Fibroblast of villous mesenchyme (primary cell): ENCODE measurements around the gene C10orf95. TPM values are rescaled to one million over a fixed set of nuclear protein-coding genes. Genes with fewer than 3 reads are reported as not detected.

Source experiments
- DNase-seq: peaks from one replicate; pipeline ENCODE4 v3.0.0-alpha.2; 2010; ENCODE audit warnings: low read depth
- H3K4me3 ChIP-seq: 2 replicates; pipeline ENCODE4 v1.5.1; 2011; ENCODE audit warnings: low read depth, mild to moderate bottlenecking, low read length
- total RNA-seq: library from RNA; depleted of rRNA; stranded (reverse); fragments of >200 nt; gene quantifications from 2 replicates; pipeline ENCODE4 v1.2.3, GENCODE V29; 2012
- TF ChIP-seq, protein P1 (sequence below): IDR thresholded peaks from 2 replicates; pipeline ENCODE4 v1.5.1; 2012; ENCODE audit warnings: low read depth, mild to moderate bottlenecking, low read length; ENCODE audit not compliant: insufficient read depth

C10orf95 gene
- total RNA-seq, 1 donor: not detected

DNA sequence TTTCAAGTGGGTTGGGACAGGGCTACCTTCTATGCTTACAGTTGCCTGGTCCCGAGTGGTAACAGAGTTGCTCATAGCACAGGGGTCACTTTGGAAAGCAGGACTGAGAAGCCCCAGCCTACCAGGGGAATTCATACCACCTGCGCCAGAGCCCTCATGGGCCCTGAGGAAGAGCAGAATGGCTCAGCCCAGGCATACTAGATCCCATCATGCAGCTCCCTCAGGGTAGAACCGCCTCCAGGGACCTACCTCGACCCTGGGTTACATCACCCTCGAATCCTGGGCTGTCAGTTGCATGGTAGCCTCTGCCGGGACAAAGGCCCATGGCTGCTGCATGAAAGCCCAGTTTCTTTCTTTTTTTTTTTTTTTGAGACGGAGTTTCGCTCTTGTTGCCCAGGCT lies 21.9 kb downstream of the C10orf95 start:
- TF ChIP-seq, protein P1, sequence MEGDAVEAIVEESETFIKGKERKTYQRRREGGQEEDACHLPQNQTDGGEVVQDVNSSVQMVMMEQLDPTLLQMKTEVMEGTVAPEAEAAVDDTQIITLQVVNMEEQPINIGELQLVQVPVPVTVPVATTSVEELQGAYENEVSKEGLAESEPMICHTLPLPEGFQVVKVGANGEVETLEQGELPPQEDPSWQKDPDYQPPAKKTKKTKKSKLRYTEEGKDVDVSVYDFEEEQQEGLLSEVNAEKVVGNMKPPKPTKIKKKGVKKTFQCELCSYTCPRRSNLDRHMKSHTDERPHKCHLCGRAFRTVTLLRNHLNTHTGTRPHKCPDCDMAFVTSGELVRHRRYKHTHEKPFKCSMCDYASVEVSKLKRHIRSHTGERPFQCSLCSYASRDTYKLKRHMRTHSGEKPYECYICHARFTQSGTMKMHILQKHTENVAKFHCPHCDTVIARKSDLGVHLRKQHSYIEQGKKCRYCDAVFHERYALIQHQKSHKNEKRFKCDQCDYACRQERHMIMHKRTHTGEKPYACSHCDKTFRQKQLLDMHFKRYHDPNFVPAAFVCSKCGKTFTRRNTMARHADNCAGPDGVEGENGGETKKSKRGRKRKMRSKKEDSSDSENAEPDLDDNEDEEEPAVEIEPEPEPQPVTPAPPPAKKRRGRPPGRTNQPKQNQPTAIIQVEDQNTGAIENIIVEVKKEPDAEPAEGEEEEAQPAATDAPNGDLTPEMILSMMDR: no peak
- DNase-seq: no peak
- H3K4me3 ChIP-seq: no peak overlapping the region

DNA sequence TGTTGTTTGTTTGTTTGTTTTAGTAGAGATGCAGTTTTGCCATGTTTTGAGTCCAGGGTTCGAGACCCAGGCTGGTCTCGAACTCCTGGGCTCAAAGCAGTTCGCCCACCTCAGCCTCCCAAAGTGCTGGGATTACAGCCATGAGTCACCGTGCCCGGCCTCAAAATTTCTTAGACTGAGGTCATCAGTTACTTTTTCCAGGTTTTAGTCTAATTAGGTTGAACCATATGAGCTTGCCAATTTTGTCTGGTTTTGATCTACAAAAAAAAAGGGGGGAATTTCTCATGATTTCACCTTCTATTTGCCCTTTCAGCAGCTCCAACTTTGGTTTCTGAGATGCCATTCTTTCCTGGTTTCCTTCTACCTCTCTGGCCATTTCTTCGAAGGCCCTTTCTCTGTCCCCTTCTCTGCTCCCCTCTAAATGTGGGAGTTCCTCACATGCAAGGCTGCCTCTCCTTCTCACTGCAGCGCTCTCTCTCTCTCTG lies 24.5 kb downstream of the C10orf95 start:
- DNase-seq: no peak
- TF ChIP-seq, protein P1: no peak
- H3K4me3 ChIP-seq: no peak overlapping the region

DNA sequence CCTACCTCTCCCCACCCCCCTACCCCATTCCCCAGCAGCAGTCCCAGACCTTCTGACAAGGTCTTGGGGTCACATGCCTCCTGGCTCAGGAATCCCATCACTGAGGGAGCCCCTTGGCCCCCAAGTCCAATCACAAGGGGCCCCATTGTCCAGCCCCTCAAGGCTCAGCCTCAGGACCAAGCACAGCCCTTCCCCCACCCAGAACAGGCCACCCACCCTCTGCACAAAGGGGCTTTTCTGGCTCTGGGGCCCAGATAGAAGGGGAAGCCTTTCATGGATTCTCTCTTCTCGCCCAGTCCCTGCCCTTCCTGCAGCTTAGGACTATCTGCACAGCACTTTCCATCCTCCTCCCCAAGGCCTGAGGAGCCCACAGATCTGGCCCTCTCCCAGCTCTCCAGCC lies 25.9 kb downstream of the C10orf95 start:
- H3K4me3 ChIP-seq: no peak overlapping the region
- DNase-seq: no peak
- TF ChIP-seq, protein P1: no peak

DNA sequence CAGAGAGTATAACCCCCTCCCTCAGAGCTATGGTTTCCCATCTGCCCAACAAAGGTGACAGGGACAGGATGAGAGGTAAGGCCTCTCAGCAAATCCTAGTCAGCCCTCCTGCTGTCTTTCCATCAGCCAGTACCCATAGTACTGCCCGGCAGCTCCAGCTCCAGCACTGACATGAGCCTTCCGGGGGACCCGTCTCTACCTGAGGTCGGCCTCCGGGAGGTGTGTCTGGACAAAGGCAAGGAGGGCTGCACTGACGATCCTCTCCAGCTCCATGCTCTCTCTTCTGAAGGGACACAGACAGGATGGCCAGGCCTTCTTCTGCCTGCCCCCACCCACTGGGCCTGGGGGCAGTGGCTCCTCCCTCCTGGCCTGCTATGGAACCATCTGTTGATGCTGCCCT lies 26.4 kb downstream of the C10orf95 start:
- DNase-seq: no peak
- H3K4me3 ChIP-seq: no peak overlapping the region
- TF ChIP-seq, protein P1: no peak

DNA sequence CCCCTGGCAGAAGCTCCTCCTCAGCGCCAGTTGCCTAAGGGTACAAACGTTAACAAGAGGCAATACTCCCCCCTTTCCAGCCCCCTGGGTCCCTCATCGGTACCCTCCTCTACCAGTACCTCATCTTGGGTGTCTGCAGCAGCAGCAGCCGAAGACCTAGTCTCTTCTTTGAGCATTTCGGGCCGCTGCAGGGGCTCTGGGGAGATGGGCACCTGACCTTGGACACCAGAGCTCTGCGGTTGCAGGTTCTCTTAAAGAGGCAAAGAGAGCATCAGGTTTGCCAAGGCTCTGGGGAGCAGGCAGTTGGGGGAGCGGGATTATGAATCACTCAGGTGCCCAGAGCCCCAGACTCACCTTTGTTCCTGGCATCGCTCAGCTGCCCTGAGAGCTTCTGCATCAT lies 27.2 kb downstream of the C10orf95 start:
- no peak for DNase-seq
- no peak overlapping the region for H3K4me3 ChIP-seq
- TF ChIP-seq, protein P1: no peak

DNA sequence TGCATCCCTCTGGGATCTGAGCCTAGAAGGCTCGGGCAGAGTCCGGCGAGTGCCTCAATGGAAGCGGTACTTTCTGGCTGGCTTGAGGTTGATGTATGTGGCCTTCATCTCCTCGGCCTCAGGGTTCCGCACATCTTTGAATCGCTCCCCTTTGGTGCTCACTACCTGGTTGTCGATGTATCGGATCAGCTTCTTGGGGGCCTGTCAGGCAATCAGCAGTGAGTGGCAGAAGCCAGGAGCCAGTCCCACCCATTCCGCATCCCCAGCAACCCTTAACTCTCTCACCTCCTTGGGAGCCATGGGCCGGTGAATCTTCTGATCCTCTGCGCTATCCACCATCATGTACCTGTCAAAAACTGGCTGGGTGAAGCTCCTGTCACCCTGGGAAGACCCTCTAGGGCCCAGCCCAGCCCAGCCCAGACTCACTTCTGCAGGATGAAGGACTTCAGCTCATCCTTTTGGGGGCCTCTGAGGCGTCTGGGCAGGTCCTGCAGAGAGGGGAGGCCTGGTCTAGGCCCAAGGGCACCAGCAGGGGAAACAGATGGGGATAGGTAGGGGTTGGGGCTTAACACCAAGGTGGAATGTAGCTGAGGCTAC lies 27.9 kb downstream of the C10orf95 start:
- TF ChIP-seq, protein P1: no peak
- no peak overlapping the region for H3K4me3 ChIP-seq
- DNase-seq: no peak
